SK-N-SH (cell line): Measurements from ENCODE around the gene SAMM50. TPM values are rescaled to one million over a fixed set of nuclear protein-coding genes. Genes with fewer than 3 reads are reported as not detected.

Source experiments
- CTCF ChIA-PET: fragments of 300-600, 350-600 bp; formaldehyde crosslinking; extraction: SDS; loops from one replicate; lab custom pipeline; 2021; lab: Yijun Ruan, JAX
- POLR2A ChIA-PET: fragments of 350-600 bp; sonication (Branson Sonifier 250); formaldehyde crosslinking; extraction: SDS; loops from one replicate; lab custom pipeline; 2020; ENCODE audit warnings: antibody characterized with exemption, inconsistent platforms; lab: Yijun Ruan, JAX
- DNase-seq: peaks from one replicate; pipeline ENCODE4 v3.0.0; 2012
- H2AFZ ChIP-seq: fragments of 200-600 bp; sonication (generic); 2 replicates; pipeline ENCODE4 v1.8.1; 2016; ENCODE audit warnings: antibody characterized with exemption, mild to moderate bottlenecking, low read depth
- H3F3A ChIP-seq: fragments of 200-600 bp; sonication (generic); replicated peaks from 2 replicates; pipeline ENCODE3; 2016; ENCODE audit warnings: antibody characterized with exemption, mild to moderate bottlenecking; ENCODE audit not compliant: insufficient read depth
- H3K27ac ChIP-seq, 2 experiments: fragments of 200-500 bp in 1 of 2; fragments of 200-600 bp in 1 of 2; sonication (Bioruptor generic) in 1 of 2; sonication (generic), shearing (Covaris generic) in 1 of 2; 2 replicates each; pipeline versions ENCODE4 v1.5.1 to v1.6.1; 2014 to 2016; ENCODE audit warnings: low read depth in 2 of 2, inconsistent platforms in 1 of 2, low read length in 1 of 2, mild to moderate bottlenecking in 1 of 2, mixed read lengths in 1 of 2
- H3K27me3 ChIP-seq: fragments of 200-600 bp; sonication (generic), shearing (Covaris generic); 2 replicates; pipeline ENCODE4 v1.6.1; 2016; ENCODE audit warnings: mixed run types; ENCODE audit not compliant: insufficient read depth
- H3K36me3 ChIP-seq, 2 experiments: fragments of 200-500 bp in 1 of 2; fragments of 200-600 bp in 1 of 2; sonication (Bioruptor generic) in 1 of 2; sonication (generic) in 1 of 2; replicated peaks in 1 of 2; 2 replicates each; pipeline versions ENCODE3 to v1.5.1; 2014 to 2016; ENCODE audit warnings: low read length in 1 of 2, mild to moderate bottlenecking in 1 of 2; ENCODE audit not compliant: insufficient read depth in 2 of 2, control insufficient read depth in 1 of 2
- H3K4me1 ChIP-seq, 2 experiments: fragments of 200-500 bp in 1 of 2; fragments of 200-600 bp in 1 of 2; sonication (Bioruptor generic) in 1 of 2; sonication (generic), shearing (Covaris generic) in 1 of 2; 2 replicates each; pipeline versions ENCODE4 v1.5.1 to v1.6.1; 2014 to 2016; ENCODE audit warnings: low read depth in 1 of 2, low read length in 1 of 2, mixed run types in 1 of 2; ENCODE audit not compliant: insufficient read depth in 2 of 2, control insufficient read depth in 1 of 2
- H3K4me2 ChIP-seq: fragments of 200-600 bp; sonication (generic), shearing (Covaris generic); 2 replicates; pipeline ENCODE4 v1.6.1; 2017; ENCODE audit warnings: mixed run types
- H3K4me3 ChIP-seq, 2 experiments: fragments of 200-500 bp in 1 of 2; fragments of 200-600 bp in 1 of 2; sonication (Bioruptor generic) in 1 of 2; sonication (generic), shearing (Covaris generic) in 1 of 2; 2 replicates each; pipeline versions ENCODE4 v1.5.1 to v1.8.1; 2014 to 2016; ENCODE audit warnings: low read depth in 2 of 2, inconsistent platforms in 1 of 2, low read length in 1 of 2, mild to moderate bottlenecking in 1 of 2, mixed read lengths in 1 of 2, moderate library complexity in 1 of 2
- H3K79me2 ChIP-seq: fragments of 200-600 bp; sonication (generic); 2 replicates; pipeline ENCODE4 v1.8.1; 2017; ENCODE audit warnings: mild to moderate bottlenecking; ENCODE audit not compliant: insufficient read depth
- H3K9ac ChIP-seq: fragments of 200-600 bp; sonication (generic); 2 replicates; pipeline ENCODE4 v1.6.1; 2017; ENCODE audit warnings: mixed run types
- H3K9me2 ChIP-seq: fragments of 200-600 bp; sonication (generic); 2 replicates; pipeline ENCODE4 v1.6.1; 2017; ENCODE audit warnings: mixed run types
- H3K9me3 ChIP-seq: fragments of 200-600 bp; sonication (generic); 2 replicates; pipeline ENCODE4 v1.6.1; 2017; ENCODE audit warnings: mixed run types, mild to moderate bottlenecking, moderate library complexity
- H4K20me1 ChIP-seq: fragments of 200-600 bp; sonication (generic); 2 replicates; pipeline ENCODE4 v1.6.1; 2017; ENCODE audit warnings: mild to moderate bottlenecking, mixed run types; ENCODE audit not compliant: insufficient read depth
- CTCF ChIP-seq: fragments of 200-600 bp; sonication (generic); IDR thresholded peaks from 2 replicates; pipeline ENCODE4 v1.6.1; 2017; ENCODE audit warnings: antibody characterized with exemption, mild to moderate bottlenecking, moderate library complexity
- FOSL2 ChIP-seq: IDR thresholded peaks from 2 replicates; pipeline ENCODE4 v1.4.0; 2012; ENCODE audit warnings: low read depth, mild to moderate bottlenecking, moderate library complexity, borderline replicate concordance
- FOXM1 ChIP-seq: IDR thresholded peaks from 2 replicates; pipeline ENCODE4 v1.4.0; 2012; ENCODE audit warnings: low read depth, mild to moderate bottlenecking
- IRF3 ChIP-seq: fragments of 150-350 bp; IDR thresholded peaks from 2 replicates; pipeline ENCODE4 v1.6.1; 2016; ENCODE audit warnings: mild to moderate bottlenecking, low read depth, low read length
- MXI1 ChIP-seq: IDR thresholded peaks from 2 replicates; pipeline ENCODE4 v1.6.1; 2012; ENCODE audit warnings: mild to moderate bottlenecking, low read depth, low read length, improper control_type of control experiment
- PBX3 ChIP-seq: IDR thresholded peaks from 2 replicates; pipeline ENCODE4; 2012
- SMC3 ChIP-seq: IDR thresholded peaks from 2 replicates; pipeline ENCODE4 v1.6.1; 2012; ENCODE audit warnings: low read depth, low read length, improper control_type of control experiment
- TAF1 ChIP-seq: IDR thresholded peaks from 2 replicates; pipeline ENCODE4 v1.6.1; 2012; ENCODE audit warnings: low read depth, mild to moderate bottlenecking, low read length, moderate library complexity, borderline replicate concordance
- TEAD4 ChIP-seq: IDR thresholded peaks from 2 replicates; pipeline ENCODE4 v1.4.0; 2012; ENCODE audit warnings: mild to moderate bottlenecking, borderline replicate concordance; ENCODE audit not compliant: insufficient read depth
- YY1 ChIP-seq: IDR thresholded peaks from 2 replicates; pipeline ENCODE4 v1.4.0; 2012; ENCODE audit warnings: low read depth, mild to moderate bottlenecking
- ZBTB33 ChIP-seq: IDR thresholded peaks from 2 replicates; pipeline ENCODE4 v1.4.0; 2012; ENCODE audit warnings: low read depth, borderline replicate concordance
- WGBS: methylation state at CpG from one replicate; pipeline ENCODE4 v1.1.6; 2017; ENCODE audit warnings: low lambda C conversion rate; 5-methylcytosine and 5-hydroxymethylcytosine counted together
- polyA plus RNA-seq, 3 experiments: library from polyadenylated mRNA; depleted of rRNA; stranded (reverse); fragments of >200 nt; gene quantifications; 2 replicates each; pipeline ENCODE4 v1.2.3, GENCODE V29; 2012

SAMM50 gene
- polyA plus RNA-seq, 1 of the 3 experiments (the other 2 are of a cell fraction), result 49.6 TPM

- no peak for TF ChIP-seq FOSL2
- no peak for TF ChIP-seq PBX3
- no peak for TF ChIP-seq YY1
- TF ChIP-seq FOXM1, result no peak
- no peak for TF ChIP-seq TEAD4
- TF ChIP-seq IRF3, result no peak
- TF ChIP-seq CTCF, result no peak
- TF ChIP-seq TAF1, result no peak
- TF ChIP-seq MXI1, result no peak
- TF ChIP-seq ZBTB33, result no peak
- no peak for TF ChIP-seq SMC3
- Histone ChIP-seq H3K4me1 (peaks cover 8 to 17% of the 10 kb centered on the region in 2 experiments; a peak in 3 of 4 replicates), H4K20me1 (peaks cover 15% of the 10 kb centered on the region; the same call in 1 of the 2 replicates), H2AFZ (no peak overlapping the region), H3K27me3 (no peaks in the 10 kb centered on the region), H3K9ac (no peak overlapping the region), H3K9me3 (no peaks in the 10 kb centered on the region), H3K9me2 (no peaks in the 10 kb centered on the region), H3K27ac (no peak overlapping the region), H3K79me2 (peaks cover 66% of the 10 kb centered on the region), H3K4me3 (no peak overlapping the region), H3K4me2 (no peak overlapping the region), H3F3A (peaks cover 19% of the 10 kb centered on the region), H3K36me3 (peaks cover 0 to 6% of the 10 kb centered on the region in 2 experiments)
- POLR2A ChIA-PET, result no interaction called here
- no peak for DNase-seq
- CTCF ChIA-PET, result interaction anchor here (1.4 kb wide), 1 partner anchor 124 kb away, joined by 3 read pairs; no protein-coding TSS in a partner anchor
- 64% methylated on average over 6 of the region's 11 CpGs for WGBS
Measured at GRCh38 chr22:43957871-43958270, 2.6 kb downstream of the SAMM50 start.
